Smooth muscle cell (in vitro differentiated cells): ENCODE measurements around the gene ARHGAP18. TPM values are rescaled to one million over a fixed set of nuclear protein-coding genes. Genes with fewer than 3 reads are reported as not detected.
A peak's percentile ranks its signal among the peaks of the same experiment; 100 is the strongest.

ENCODE experiments used
- DNase-seq: peaks from one replicate; lab custom pipeline; 2025; ENCODE audit not compliant: unreplicated experiment; lab: John Stamatoyannopoulos, UW
- H2AFZ ChIP-seq: fragments of 200-600 bp; sonication (generic); 2 replicates; pipeline ENCODE4 v1.6.0; 2016; ENCODE audit warnings: antibody characterized with exemption, low read depth, mild to moderate bottlenecking
- H3F3A ChIP-seq: fragments of 200-600 bp; sonication (generic); 2 replicates; pipeline ENCODE4 v1.6.0; 2017; ENCODE audit warnings: antibody characterized with exemption, low read depth
- H3K27ac ChIP-seq: fragments of 200-600 bp; sonication (generic); 2 replicates; pipeline ENCODE4 v1.5.1; 2016; ENCODE audit warnings: low read depth, mild to moderate bottlenecking
- H3K27me3 ChIP-seq: fragments of 200-600 bp; sonication (generic); 2 replicates; pipeline ENCODE4 v1.6.1; 2016; ENCODE audit warnings: low read depth, mild to moderate bottlenecking
- H3K36me3 ChIP-seq: fragments of 200-600 bp; sonication (generic); 2 replicates; pipeline ENCODE4 v1.5.1; 2016; ENCODE audit warnings: low read depth
- H3K4me1 ChIP-seq: fragments of 200-600 bp; sonication (generic); 2 replicates; pipeline ENCODE4 v1.5.1; 2016; ENCODE audit warnings: low read depth
- H3K4me2 ChIP-seq: fragments of 200-600 bp; sonication (generic); 2 replicates; pipeline ENCODE4 v1.6.0; 2016; ENCODE audit warnings: mild to moderate bottlenecking
- H3K4me3 ChIP-seq: fragments of 200-600 bp; sonication (generic); 2 replicates; pipeline ENCODE4 v1.5.1; 2016; ENCODE audit warnings: mild to moderate bottlenecking
- H3K79me2 ChIP-seq: fragments of 200-600 bp; sonication (generic); 2 replicates; pipeline ENCODE4 v1.6.0; 2016; ENCODE audit warnings: low read depth, mild to moderate bottlenecking
- H3K9ac ChIP-seq: fragments of 200-600 bp; sonication (generic); 2 replicates; pipeline ENCODE4 v1.6.0; 2016; ENCODE audit warnings: low read depth
- H3K9me3 ChIP-seq: fragments of 200-600 bp; sonication (generic); replicated peaks from 2 replicates; pipeline ENCODE4 v1.5.1; 2016; ENCODE audit warnings: low read depth
- H4K20me1 ChIP-seq: fragments of 200-600 bp; sonication (generic); 2 replicates; pipeline ENCODE4 v1.6.0; 2016; ENCODE audit warnings: low read depth
- CTCF ChIP-seq: fragments of 200-600 bp; sonication (generic); IDR thresholded peaks from 2 replicates; pipeline ENCODE4 v1.5.1; 2017; ENCODE audit warnings: borderline replicate concordance, mild to moderate bottlenecking, antibody characterized with exemption; ENCODE audit not compliant: insufficient read depth, poor library complexity, severe bottlenecking
- WGBS: methylation state at CpG from one replicate; pipeline ENCODE4 v1.1.7; 2016; ENCODE audit warnings: low lambda C conversion rate; 5-methylcytosine and 5-hydroxymethylcytosine counted together
- polyA plus RNA-seq: library from polyadenylated mRNA; unstranded; fragments of >200 nt; fragmentation: Nextera tagmentation; extraction: Ambion mirVana; gene quantifications from 2 replicates; pipeline ENCODE4 v1.2.1, GENCODE V29; 2016
- total RNA-seq: library from RNA; depleted of rRNA; stranded (reverse); fragments of >200 nt; gene quantifications from 2 replicates; pipeline ENCODE4 v1.2.3, GENCODE V29; 2014

The ARHGAP18 gene
- total and polyA plus RNA-seq, 2 experiments from 2014 or later: 3.2 to 9.6 TPM

DNA sequence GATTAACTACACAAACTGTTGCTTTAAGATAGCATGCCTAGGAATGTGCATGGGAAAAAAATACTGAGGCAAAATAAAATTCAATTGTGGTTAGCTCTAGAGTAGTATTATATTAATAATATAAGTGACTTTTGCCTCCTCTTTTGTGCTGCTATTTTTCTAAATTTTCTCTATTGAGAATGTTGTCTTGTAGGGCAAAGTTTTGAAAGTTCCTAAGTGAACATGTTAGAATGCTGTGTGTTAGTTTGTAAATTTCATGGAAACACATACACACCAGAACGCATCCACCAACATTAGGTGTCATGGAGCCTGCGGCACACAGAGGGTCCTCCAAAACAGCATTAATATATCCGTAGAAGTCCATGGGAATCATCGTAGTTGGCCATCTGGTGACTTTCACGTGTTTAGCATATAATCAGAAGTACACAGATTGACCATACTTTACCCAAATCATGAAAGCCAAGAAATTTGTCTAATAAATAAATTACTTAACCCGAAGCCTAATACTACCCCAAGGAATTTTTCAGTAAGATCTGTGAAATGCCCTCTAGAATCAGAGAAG, 25.6 kb downstream of the ARHGAP18 start:
- H3K4me1 ChIP-seq: peaks cover 11% of the 10 kb centered on the region
- WGBS: 86% methylated on average over 6 of the region's 6 CpGs
- H3K27me3 ChIP-seq: no peaks in the 10 kb centered on the region
- peak overlapping the region; percentile 68 for H3K4me2 ChIP-seq
- TF ChIP-seq CTCF: no peak
- no peaks in the 10 kb centered on the region for H3K79me2 ChIP-seq
- no peaks in the 10 kb centered on the region for H3K9me3 ChIP-seq
- DNase-seq: no peak
- H3K4me3 ChIP-seq: no peak overlapping the region
- H3K27ac ChIP-seq: peak overlapping the region; percentile 95
- peak overlapping the region; percentile 60 for H3K9ac ChIP-seq
- H4K20me1 ChIP-seq: no peaks in the 10 kb centered on the region
- H2AFZ ChIP-seq: no peak overlapping the region
- peaks cover 29% of the 10 kb centered on the region for H3F3A ChIP-seq
- H3K36me3 ChIP-seq: no peaks in the 10 kb centered on the region

GRCh38 chr6:129683601-129684322, 26.2 kb downstream of the ARHGAP18 start:
- WGBS: 26% methylated on average over 9 of the region's 9 CpGs
- peak overlapping the region; percentile 95 for H3K27ac ChIP-seq
- DNase-seq: no peak
- no peaks in the 10 kb centered on the region for H3K9me3 ChIP-seq
- H4K20me1 ChIP-seq: no peaks in the 10 kb centered on the region
- H3K4me3 ChIP-seq: peak overlapping the region; percentile 5
- TF ChIP-seq CTCF: no peak
- H3K27me3 ChIP-seq: no peaks in the 10 kb centered on the region
- H3K9ac ChIP-seq: peak overlapping the region; percentile 63
- peak overlapping the region; percentile 14 for H2AFZ ChIP-seq
- peaks cover 29% of the 10 kb centered on the region for H3F3A ChIP-seq
- H3K4me1 ChIP-seq: peaks cover 11% of the 10 kb centered on the region
- H3K79me2 ChIP-seq: no peaks in the 10 kb centered on the region
- no peaks in the 10 kb centered on the region for H3K36me3 ChIP-seq
- peak overlapping the region; percentile 71 for H3K4me2 ChIP-seq

DNA sequence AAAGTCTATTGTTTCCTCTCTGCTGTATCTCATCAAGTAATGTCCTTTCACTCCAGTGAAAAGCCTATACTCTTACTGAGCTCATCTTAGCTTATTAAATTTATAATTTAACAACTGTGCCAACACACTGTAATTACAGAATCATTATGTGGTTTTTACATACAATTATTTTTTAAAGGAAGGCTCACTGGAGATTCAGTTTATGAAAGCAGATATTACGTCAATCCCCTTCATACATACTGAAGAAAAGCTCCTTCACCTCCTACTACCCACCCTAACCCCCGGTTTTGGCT, 28.1 kb downstream of the ARHGAP18 start:
- 88% methylated on average over 2 of the region's 2 CpGs for WGBS
- DNase-seq: no peak
- Histone ChIP-seq H3K79me2 (peaks cover 4% of the 10 kb centered on the region), H2AFZ (no peak overlapping the region), H3K36me3 (no peaks in the 10 kb centered on the region), H4K20me1 (no peaks in the 10 kb centered on the region), H3K27ac (peak overlapping the region; percentile 95), H3K4me3 (no peak overlapping the region), H3K4me2 (no peak overlapping the region), H3K4me1 (peaks cover 11% of the 10 kb centered on the region), H3K9ac (no peak overlapping the region), H3K9me3 (no peaks in the 10 kb centered on the region), H3K27me3 (no peaks in the 10 kb centered on the region), H3F3A (peaks cover 22% of the 10 kb centered on the region)
- no peak for TF ChIP-seq CTCF

DNA sequence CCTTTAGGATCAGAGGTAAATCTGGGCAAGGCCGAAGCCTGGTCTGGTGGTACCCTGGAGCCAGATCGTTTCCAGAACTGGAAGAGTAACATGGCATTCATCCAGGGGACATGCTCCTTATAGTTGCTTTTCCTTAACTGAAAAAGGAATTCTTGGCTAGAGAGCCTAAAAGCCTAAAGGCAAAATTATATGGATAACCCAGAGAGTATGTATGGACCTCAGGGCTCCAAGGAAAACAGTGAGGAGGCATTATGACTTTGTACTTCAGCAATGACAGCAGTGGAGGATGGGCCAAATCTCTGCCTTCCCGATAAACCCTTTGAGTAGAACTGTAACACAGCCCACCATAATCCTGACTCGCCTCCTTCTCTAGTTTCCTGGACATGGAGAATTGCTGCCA, 29.3 kb downstream of the ARHGAP18 start:
- no peak for DNase-seq
- Histone ChIP-seq H3K79me2 (peaks cover 7% of the 10 kb centered on the region), H3K9ac (no peak overlapping the region), H3K27me3 (no peaks in the 10 kb centered on the region), H3K4me3 (no peak overlapping the region), H3F3A (peaks cover 13% of the 10 kb centered on the region), H4K20me1 (no peaks in the 10 kb centered on the region), H3K4me2 (no peak overlapping the region), H3K4me1 (peaks cover 11% of the 10 kb centered on the region), H3K9me3 (no peaks in the 10 kb centered on the region), H2AFZ (no peak overlapping the region), H3K36me3 (no peaks in the 10 kb centered on the region), H3K27ac (no peak overlapping the region)
- TF ChIP-seq CTCF: no peak
- 83% methylated on average over 4 of the region's 4 CpGs for WGBS
